Neuron (in vitro differentiated cells): ENCODE data around the gene ARL5A.

Experiments
- H2AFZ ChIP-seq: one replicate; pipeline ENCODE4 v1.6.1; 2013; ENCODE audit warnings: low read depth, mild to moderate bottlenecking, inconsistent platforms, low read length, moderate library complexity
- H3K27me3 ChIP-seq: one replicate; pipeline ENCODE4 v1.6.1; 2013; ENCODE audit warnings: low read length; ENCODE audit not compliant: insufficient read depth
- H3K36me3 ChIP-seq: one replicate; pipeline ENCODE4 v1.6.1; 2013; ENCODE audit warnings: low read length; ENCODE audit not compliant: insufficient read depth
- H3K4me1 ChIP-seq: one replicate; pipeline ENCODE4 v1.6.1; 2013; ENCODE audit warnings: low read length; ENCODE audit not compliant: insufficient read depth
- H3K4me3 ChIP-seq: 2 replicates; pipeline ENCODE4 v1.5.1; 2013; ENCODE audit warnings: mild to moderate bottlenecking, low read length, moderate library complexity
- H3K9me3 ChIP-seq: one replicate; pipeline ENCODE4 v1.6.1; 2013; ENCODE audit warnings: low read length

Gene ARL5A

GRCh38 chr2:151783133-151783520 is 45.1 kb downstream of the ARL5A start:
- H2AFZ ChIP-seq: no peak overlapping the region
- H3K36me3 ChIP-seq: peaks cover 14% of the 10 kb centered on the region
- no peak overlapping the region for H3K4me3 ChIP-seq
- H3K27me3 ChIP-seq: no peaks in the 10 kb centered on the region
- H3K9me3 ChIP-seq: peaks cover 5% of the 10 kb centered on the region
- H3K4me1 ChIP-seq: peaks cover 19% of the 10 kb centered on the region

- peaks cover 5% of the 10 kb centered on the region for H3K9me3 ChIP-seq
- no peaks in the 10 kb centered on the region for H3K27me3 ChIP-seq
- no peak overlapping the region for H2AFZ ChIP-seq
- peaks cover 19% of the 10 kb centered on the region for H3K4me1 ChIP-seq
- no peak overlapping the region for H3K4me3 ChIP-seq
- H3K36me3 ChIP-seq: peaks cover 14% of the 10 kb centered on the region
Observed at GRCh38 chr2:151782378-151783132, 45.7 kb downstream of the ARL5A start.

- Histone ChIP-seq H3K9me3 (peaks cover 5% of the 10 kb centered on the region), H3K27me3 (no peaks in the 10 kb centered on the region), H3K4me1 (peaks cover 13% of the 10 kb centered on the region), H3K36me3 (peaks cover 19% of the 10 kb centered on the region), H3K4me3 (no peak overlapping the region), H2AFZ (no peak overlapping the region)
Observed at GRCh38 chr2:151781642-151782041, 46.6 kb downstream of the ARL5A start.

GRCh38 chr2:151780938-151781337 is 47.3 kb downstream of the ARL5A start:
- no peaks in the 10 kb centered on the region for H3K27me3 ChIP-seq

GRCh38 chr2:151777935-151778334 is 50.3 kb downstream of the ARL5A start:
- no peaks in the 10 kb centered on the region for H3K27me3 ChIP-seq
- H2AFZ ChIP-seq: no peak overlapping the region
- no peak overlapping the region for H3K4me3 ChIP-seq
- H3K36me3 ChIP-seq: peaks cover 10% of the 10 kb centered on the region
- no peaks in the 10 kb centered on the region for H3K4me1 ChIP-seq
- H3K9me3 ChIP-seq: peaks cover 5% of the 10 kb centered on the region

More at GRCh38 chr2:151780938-151781337, 47.3 kb downstream of the ARL5A start:
- no peak overlapping the region for H3K4me3 ChIP-seq
- peaks cover 6% of the 10 kb centered on the region for H3K4me1 ChIP-seq
- H3K36me3 ChIP-seq: peaks cover 20% of the 10 kb centered on the region
- H3K9me3 ChIP-seq: peaks cover 5% of the 10 kb centered on the region
- H2AFZ ChIP-seq: no peak overlapping the region

- Histone ChIP-seq H3K9me3 (peaks cover 5% of the 10 kb centered on the region), H3K4me1 (no peaks in the 10 kb centered on the region), H3K27me3 (no peaks in the 10 kb centered on the region), H3K4me3 (no peak overlapping the region), H3K36me3 (peaks cover 10% of the 10 kb centered on the region), H2AFZ (no peak overlapping the region)
Observed at GRCh38 chr2:151777487-151777886, 50.7 kb downstream of the ARL5A start.

- no peak overlapping the region for H3K4me3 ChIP-seq
- peaks cover 6% of the 10 kb centered on the region for H3K36me3 ChIP-seq
- H3K9me3 ChIP-seq: peaks cover 5% of the 10 kb centered on the region
- H2AFZ ChIP-seq: no peak overlapping the region
- H3K27me3 ChIP-seq: no peaks in the 10 kb centered on the region
- H3K4me1 ChIP-seq: no peaks in the 10 kb centered on the region
Observed at GRCh38 chr2:151776367-151776766, 51.9 kb downstream of the ARL5A start.

- Histone ChIP-seq H3K9me3 (peaks cover 5% of the 10 kb centered on the region), H3K4me3 (no peak overlapping the region)
Observed at GRCh38 chr2:151775057-151775740, 53.0 kb downstream of the ARL5A start.

GRCh38 chr2:151774506-151774905 is 53.7 kb downstream of the ARL5A start:
- H3K4me3 ChIP-seq: no peak overlapping the region
- no peaks in the 10 kb centered on the region for H3K27me3 ChIP-seq
- peaks cover 3% of the 10 kb centered on the region for H3K9me3 ChIP-seq
- H2AFZ ChIP-seq: no peak overlapping the region
- peaks cover 6% of the 10 kb centered on the region for H3K36me3 ChIP-seq
- no peaks in the 10 kb centered on the region for H3K4me1 ChIP-seq

More at GRCh38 chr2:151775057-151775740, 53.0 kb downstream of the ARL5A start:
- H3K27me3 ChIP-seq: no peaks in the 10 kb centered on the region
- no peak overlapping the region for H2AFZ ChIP-seq
- H3K36me3 ChIP-seq: peaks cover 6% of the 10 kb centered on the region
- H3K4me1 ChIP-seq: no peaks in the 10 kb centered on the region

- Histone ChIP-seq H3K4me3 (no peak overlapping the region), H3K27me3 (no peaks in the 10 kb centered on the region), H3K4me1 (no peaks in the 10 kb centered on the region), H3K9me3 (no peaks in the 10 kb centered on the region), H2AFZ (no peak overlapping the region), H3K36me3 (peaks cover 2% of the 10 kb centered on the region)
Observed at GRCh38 chr2:151771599-151772358, 56.4 kb downstream of the ARL5A start.

GRCh38 chr2:151770995-151771394 is 57.2 kb downstream of the ARL5A start:
- Histone ChIP-seq H3K4me1 (no peaks in the 10 kb centered on the region), H2AFZ (no peak overlapping the region), H3K27me3 (no peaks in the 10 kb centered on the region), H3K36me3 (no peaks in the 10 kb centered on the region), H3K4me3 (no peak overlapping the region), H3K9me3 (no peaks in the 10 kb centered on the region)

GRCh38 chr2:151769606-151770005 is 58.6 kb downstream of the ARL5A start:
- no peaks in the 10 kb centered on the region for H3K27me3 ChIP-seq
- H2AFZ ChIP-seq: no peak overlapping the region
- no peaks in the 10 kb centered on the region for H3K36me3 ChIP-seq
- H3K4me3 ChIP-seq: no peak overlapping the region
- H3K4me1 ChIP-seq: no peaks in the 10 kb centered on the region
- no peaks in the 10 kb centered on the region for H3K9me3 ChIP-seq

- no peaks in the 10 kb centered on the region for H3K36me3 ChIP-seq
- no peak overlapping the region for H2AFZ ChIP-seq
- no peaks in the 10 kb centered on the region for H3K4me1 ChIP-seq
- no peaks in the 10 kb centered on the region for H3K27me3 ChIP-seq
- no peak overlapping the region for H3K4me3 ChIP-seq
- H3K9me3 ChIP-seq: no peaks in the 10 kb centered on the region
Observed at GRCh38 chr2:151767536-151767935, 60.7 kb downstream of the ARL5A start.
